ENCODE measurements around the gene FAF1.
"Not testable (repeated sequence)": the region's sequence is repeated elsewhere in the genome, so short reads cannot be mapped to it uniquely, and the experiment has no call there.

Gene FAF1

DNA sequence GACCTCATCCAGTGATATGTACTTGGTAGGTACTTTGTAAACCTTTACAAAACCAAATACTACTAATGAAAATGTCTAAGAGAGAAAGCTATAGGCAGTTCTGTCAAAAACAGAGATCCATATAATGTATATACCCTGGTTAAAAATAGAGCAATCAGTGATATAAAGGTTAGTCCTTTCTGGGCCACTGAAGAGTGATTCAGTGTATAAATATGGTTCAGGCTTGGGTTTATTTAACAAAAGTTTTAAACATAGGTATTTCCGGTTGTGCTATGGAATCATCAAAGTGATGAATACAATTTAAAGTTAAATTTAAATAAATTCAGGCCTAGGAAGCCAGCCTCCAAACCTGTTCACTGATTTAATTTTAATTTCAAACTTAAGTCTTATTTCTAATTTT is 428.5 kb downstream of the FAF1 start:
- DNase-seq = no peak

DNA sequence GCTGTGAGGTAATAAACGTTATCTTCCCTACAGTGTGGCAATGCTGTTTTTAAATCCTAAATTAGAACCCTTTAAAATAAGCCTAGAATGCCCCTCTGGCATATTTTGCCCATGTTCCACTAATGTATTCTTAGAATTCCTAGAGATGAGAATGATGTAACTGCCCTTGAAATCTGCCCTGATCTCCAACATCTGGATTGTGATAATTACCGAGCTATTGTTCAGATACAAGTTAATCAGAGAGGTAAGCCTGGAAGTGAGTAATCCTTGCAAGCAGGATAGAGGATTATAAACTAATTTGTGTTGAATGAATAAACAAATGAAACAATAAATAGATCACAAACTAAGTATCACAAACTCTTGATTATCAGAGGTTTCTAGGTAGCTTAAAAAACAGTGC is 429.0 kb downstream of the FAF1 start:
- no peak for DNase-seq

DNA sequence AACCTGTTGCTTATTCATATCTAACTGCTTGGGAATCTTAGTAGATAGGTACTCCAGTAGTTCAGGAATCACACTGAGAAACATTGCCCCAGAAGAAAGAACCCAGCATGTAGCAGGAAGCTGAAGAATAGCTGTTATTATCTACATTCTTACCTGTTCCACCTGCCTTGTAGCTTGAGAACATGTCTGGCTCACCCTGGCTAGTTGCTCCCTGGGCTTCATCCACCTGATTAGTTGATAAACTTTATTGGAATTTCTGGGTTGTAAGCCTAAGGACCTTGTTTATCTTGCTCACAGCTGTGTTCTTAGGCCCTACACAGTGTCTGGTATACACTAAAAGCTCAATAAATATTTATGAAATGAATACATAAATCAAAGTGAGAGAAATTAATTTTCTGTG is 430.6 kb downstream of the FAF1 start:
- no peak for DNase-seq

DNA sequence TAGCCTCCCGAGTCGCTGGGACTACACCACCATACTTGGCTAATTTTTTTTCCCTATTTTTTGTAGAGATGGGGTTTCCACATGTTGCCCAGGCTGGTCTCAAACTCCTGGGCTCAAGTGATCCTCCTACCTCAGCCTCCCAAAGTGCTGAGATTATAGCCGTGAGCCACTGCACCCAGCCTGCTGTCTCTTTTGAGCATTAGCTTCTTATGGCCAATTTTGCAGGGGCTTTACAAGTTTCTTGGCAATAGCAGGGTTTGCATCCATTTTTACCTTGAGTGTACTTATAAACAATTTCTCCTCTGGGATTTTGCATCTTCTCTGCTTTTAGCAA is 432.1 kb downstream of the FAF1 start:
- not testable (repeated sequence) for DNase-seq

DNA sequence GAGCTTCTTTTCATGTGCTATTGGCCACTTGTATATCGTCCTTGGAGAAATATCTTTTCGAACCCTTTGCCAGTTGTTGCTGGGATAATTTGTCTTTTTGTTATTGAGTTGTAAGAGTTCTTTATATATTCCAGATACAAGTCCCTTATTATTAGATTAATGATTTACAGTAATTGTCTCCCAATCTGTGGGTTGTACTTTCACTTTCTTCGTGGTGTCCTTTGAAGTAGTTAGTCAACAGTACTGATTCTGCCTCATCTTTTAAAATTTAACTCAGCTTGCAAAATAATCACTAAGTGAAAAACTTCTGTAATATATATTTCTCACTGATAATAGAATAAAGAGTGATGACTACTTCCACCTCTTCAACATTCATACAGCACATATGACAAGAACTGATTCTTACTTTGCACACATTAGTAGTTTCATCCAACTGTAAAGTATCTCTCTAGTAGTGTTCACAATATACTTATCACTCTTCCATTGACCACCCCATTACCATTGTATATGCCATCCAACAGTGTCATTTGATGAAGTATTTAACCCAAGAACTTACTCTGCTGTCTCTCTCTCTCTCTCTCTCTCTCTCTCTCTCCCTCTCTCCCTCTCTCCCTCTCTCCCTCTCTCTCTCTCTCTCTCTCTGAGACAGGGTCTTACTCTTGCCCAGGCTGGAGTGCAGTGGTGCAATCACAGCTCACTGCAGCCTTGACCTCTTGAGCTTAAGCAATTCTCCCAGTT is 432.6 kb downstream of the FAF1 start:
- DNase-seq = no peak

DNA sequence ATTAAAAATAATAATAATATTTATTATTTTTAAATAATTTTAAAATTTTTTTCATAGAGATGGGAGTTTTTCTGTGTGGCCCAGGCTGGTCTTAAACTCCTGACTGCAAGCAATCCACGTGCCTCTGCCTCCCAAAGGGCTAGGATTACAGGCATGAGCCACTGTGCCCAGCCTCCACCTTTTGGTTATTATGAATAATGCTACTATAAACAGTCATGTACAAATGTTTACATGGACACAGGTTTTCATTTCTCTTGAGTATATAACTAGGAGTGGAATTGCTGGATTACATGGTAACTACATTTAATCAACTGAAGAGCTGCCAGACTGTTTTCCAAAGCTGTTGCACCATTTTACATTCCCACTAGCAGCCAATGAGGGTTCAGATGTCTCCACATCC is 433.6 kb downstream of the FAF1 start:
- DNase-seq = no peak

DNA sequence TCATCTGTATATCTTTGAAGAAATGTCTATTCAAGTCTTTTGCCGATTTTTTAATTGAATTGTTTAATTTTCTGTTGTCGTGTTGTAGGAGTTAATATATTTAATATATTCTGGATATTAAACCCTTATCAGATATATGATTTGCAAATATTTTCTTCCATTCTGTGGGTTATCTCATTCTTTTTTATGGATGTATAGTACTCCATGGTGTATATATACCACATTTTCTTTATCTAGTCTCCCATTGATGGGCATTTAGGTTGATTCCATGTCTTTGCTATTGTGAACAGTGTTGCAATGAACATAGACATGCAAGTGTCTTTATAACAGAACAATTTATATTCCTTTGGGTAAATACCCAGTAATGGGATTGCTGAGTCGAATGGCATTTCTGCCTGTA is 436.5 kb downstream of the FAF1 start:
- no peak for DNase-seq

DNA sequence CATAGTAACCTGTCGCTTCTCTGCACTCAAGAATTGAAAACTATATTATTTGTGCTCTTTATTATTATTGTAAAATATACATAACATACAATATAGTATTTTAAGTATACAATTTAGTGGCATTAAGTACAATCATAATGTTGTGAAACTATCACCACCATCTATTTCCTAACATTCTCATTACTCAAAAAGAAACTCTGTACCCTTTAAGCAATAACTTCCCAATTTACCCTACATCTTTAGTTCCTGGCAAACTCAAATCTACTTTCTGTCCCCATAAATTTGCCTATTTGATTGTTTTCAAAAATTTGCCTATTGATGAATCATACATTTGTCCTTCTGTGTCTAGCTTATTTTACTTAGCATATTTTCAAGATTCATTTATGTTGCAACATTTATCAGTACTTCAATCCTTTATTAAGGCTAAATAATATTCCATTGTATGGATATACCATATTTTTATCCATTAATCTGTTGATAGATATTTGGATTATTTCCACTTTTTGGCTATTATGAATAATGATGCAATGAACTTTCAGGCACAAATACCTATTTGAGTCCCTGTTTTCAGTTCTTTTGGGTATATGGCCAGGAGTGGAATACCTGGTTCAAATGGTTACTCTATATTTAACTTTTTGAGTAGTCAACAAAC is 437.2 kb downstream of the FAF1 start:
- no peak for DNase-seq

DNA sequence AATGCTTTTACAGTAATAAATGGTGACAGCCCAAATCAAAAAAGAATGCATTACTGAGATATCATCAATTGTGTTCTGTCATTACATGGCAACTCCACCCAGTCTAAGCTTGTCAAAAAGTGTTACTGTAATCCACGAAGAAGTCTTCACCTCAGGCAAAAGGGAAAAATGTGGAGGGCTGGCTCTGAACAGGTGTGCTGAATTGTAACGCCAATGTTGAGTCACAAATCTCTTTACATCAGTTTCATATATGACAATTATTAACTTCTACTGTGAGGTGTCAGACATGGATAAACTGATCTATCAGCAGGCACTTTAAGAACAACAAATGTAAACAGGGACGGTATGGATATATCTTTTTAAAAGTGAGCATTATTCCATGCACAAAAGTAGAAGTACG is 438.4 kb downstream of the FAF1 start:
- DNase-seq = no peak

DNA sequence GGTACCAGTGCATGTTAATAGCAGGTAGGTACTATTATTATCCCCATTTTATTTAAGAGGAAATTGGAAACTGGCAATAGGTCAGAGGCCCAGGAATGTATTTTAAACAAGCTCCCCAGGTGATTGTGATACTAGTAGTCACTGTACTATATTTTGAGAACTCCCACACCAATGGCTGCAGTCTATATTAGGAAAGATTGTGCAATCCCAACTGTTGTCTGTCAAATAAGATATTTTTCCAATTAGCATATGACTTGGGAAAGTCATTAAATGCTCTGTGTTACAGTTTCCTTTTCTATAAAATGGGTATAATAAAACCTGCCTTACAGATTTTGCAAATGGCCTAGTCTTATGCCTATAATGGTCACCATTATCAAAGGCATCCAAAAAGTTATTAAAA is 442.6 kb downstream of the FAF1 start:
- no peak for DNase-seq

DNA sequence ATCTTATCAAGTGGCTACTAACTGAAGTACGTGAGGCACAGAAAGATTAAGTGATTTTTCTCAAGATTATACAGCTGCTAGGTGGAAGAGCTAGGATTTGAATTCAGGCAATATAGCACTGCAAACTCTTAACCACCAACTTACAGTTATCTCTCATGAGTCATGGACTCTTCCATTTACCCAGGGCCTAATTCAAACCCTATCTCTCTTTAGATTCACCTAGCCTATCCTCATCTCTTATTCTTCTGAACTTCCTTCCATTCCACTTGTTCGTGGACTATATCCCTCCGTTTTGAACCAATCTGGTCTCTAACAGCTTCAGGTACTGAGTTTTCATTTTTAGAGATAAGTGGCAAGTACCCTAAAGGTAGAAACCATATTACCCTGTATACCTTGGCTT is 444.0 kb downstream of the FAF1 start:
- DNase-seq = no peak

DNA sequence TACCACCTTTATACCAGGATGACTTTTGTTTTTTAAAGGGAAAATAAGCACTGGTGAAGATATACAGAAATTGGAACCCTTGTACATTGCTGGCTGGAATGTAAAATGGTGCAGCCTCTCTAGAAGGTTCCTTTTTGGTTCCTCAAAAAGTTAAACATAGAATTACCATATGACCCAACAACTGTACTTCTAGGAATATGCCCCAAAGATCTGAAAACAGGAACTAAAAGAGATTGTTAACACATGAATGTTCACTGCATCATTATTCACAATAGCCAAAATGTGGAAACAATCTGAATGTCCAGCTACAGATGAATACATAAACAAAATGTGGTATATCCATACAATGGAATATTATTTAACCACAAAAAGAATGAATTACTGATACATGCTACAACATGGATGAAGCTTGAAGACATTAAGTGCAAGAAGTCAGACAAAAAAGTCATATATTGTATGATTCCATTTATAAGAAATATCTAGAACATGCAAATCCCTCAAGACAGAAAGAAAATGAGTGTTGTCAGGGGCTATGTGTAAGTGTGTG is 452.0 kb downstream of the FAF1 start:
- no peak for DNase-seq

DNA sequence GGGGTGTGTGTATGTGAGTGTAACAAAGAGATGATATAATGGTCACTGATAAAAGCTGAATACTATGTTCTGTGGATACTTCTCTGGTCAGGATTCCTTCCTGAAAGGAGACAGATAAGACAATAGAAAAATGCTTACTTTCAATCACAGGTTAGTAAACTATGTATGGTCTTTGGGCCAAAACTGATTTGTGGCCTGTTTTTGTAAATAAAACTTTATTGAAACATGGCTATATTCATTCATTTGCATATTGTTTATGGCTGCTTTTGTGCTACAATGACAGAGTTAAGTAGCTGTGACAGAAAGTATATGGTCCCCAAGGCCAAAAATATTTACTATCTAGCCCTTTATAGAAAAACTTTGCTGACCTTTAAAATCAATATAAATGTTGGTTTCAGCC is 454.6 kb downstream of the FAF1 start:
- no peak for DNase-seq

DNA sequence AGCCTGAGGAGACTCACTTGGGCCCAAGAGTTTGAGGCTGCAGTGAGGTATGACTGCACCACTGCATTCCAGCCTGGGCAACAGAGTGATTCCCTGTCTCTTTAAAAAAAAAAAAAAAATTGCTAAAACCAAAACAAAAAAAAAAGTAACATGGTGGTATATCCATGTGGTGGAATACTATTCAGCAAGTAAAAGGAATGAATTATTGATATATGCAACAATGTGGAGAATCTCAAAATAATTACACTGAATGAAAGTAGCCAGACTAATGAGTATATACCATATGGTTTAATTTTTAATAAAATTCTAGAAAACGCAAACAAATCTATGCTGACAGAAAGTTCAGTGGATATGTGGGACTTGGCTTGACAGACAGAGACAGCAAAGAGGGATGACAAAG is 456.6 kb downstream of the FAF1 start:
- DNase-seq = no peak

DNA sequence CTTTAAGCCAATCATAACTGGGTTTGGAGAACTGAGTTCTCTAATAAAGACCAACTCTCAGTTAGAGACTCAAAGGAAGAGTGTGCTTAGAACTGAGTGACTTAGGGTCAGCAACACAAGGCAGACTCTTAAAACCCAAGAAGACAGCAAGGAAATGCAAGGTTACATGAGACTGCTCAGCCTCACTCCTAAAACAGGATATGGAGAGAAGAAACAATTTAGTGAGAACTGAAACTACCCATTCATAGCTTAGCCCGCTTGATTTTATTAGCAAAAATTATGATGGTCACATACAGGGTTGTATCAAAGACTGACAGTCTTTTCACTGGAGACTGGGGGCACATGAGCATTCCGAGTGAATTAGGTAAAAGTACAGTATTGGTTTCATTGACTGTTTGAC is 457.9 kb downstream of the FAF1 start:
- no peak for DNase-seq

DNA sequence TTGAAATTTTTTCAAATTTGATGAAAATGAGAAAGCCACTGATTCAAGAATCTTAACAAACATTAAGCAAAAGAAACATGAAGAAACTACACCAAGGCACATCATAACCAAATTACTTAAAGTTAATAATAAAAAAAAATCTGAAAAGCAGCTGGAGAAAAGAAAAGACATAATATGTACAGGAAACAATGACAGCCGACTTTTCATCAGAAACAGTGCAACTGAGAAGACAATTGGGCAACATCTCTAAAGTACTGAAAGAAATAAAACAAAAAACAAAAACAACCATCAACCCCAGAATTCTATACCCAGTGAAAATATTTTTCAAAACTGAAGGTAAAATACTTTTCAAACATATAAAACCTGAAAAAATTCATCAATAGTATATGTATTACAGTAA is 463.1 kb downstream of the FAF1 start:
- DNase-seq = no peak

DNA sequence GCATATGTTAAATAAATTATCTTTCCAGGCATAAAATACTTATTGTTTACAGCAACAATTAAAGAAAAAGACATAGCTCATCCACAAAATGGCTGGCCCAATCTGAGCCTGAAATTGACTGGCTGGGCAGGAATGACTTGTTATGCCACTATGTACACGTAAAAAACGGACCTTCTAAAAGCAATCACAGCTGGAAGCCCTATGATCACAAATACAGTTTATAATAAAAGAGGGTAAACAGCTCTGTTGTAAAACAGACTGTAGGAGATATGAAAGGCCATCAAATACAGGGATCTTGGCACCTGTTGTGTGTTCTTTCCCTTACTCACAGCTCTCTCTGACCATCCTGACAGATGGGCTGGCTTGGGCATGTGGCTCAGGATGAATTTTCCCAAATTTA is 466.4 kb downstream of the FAF1 start:
- no peak for DNase-seq

DNA sequence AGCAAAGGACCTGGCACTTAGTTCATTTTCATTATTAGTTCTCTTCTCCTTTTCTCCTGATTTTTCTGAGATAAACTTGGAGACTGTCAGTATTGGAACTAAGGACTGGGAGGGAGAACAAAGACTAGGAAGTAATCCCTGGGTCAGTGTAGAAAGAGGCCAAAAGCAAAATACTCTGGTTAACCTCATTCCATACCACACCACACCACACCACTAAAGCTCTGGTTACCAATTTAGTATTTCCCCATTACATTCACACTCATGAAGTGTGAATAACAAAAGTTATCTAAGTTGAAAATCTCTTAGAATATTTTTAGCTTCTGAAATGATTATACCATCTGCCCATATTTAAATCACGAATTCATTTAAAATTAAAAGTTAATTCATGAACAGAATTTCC is 467.9 kb downstream of the FAF1 start:
- no peak for DNase-seq

DNA sequence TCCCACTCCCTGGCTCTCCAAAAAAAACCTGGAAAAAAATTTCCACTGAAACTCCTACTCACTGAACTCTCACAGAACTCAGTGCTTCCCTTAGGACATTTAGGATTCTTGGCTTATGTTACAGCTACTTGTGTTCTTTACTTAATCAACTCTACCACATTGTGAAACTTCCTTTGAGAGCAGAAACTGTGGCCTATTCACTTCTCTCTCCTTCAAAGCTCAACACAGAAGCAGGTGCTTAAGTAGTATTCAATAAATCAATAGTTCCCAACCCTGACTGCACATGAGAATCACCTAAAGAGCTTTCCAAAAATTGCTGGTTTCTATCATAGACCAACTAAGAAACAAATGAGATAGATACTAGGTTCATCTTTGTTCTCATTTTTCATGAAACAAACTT is 468.9 kb downstream of the FAF1 start:
- DNase-seq = no peak

DNA sequence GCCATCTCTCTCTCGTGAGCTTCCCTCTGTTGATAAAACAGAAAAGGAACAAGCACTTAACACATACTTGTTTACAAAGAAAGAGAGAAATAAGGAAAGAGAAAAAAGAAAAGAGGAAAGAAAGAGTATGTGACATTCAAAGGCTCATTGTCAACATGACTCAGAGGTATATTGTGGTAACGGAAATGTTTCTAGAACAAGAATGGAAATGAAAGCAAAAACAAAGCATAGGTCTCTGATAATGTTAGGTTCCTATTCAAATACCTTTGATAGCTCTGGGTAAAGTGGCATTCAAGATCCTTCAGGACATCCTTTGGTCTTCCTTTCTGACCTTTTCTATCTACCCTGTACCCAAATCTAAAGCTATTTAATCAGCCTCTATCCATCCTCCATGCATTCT is 469.4 kb downstream of the FAF1 start:
- no peak for DNase-seq

DNA sequence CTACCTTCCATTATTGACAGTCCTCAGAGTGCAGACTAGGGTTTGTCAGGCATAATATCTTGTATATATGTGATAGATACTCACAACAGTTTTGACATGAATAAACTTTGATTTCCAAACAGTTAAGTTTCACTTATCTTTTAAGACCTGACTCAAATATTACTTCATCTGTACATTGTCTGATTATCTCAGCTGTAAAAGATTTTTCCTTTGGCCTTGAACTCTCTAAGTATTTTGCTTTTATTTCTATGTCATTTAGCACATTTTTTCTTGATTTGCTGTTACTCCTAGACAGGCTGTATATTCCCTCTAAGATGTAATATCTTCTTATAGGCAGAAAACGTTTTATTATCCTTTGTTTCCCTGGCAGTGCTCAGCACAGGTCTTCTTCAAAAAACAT is 471.2 kb downstream of the FAF1 start:
- DNase-seq = no peak

DNA sequence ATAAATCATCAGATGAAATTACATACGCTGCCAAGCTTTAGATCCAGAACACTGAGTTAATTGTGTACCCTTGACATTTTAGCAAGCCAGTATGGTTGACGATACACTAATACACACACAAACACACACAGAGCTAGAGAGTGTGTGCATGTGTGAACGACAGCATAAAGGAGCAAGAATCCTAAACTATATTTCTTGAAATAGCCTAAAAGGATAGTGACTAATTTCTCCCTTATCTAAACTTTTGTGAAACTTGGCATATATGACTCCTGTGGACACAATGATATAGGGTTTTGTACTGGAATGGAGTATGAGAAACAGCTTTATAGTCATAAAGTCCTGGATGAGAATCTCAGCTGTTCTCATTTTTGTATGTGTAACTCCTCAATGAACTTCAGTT is 471.7 kb downstream of the FAF1 start:
- no peak for DNase-seq

DNA sequence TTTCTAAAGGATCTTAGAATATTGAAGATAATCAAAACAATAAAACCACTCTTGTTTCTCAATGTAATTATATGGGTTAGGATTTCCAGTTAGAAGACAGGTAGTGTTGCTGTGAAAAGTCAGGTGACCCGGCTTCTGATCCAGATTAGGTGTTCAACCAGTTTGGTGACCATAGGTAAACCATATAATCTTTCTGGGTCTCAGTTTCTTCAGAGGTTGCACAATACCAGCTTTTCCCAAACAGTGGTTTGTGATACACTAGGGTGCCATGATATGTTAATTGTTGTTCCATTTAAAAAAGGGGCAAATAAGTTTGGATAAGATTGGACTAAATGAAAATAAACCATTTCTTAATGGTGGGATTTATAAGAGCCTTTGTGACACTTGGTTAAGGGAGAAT is 472.3 kb downstream of the FAF1 start:
- DNase-seq = no peak

DNA sequence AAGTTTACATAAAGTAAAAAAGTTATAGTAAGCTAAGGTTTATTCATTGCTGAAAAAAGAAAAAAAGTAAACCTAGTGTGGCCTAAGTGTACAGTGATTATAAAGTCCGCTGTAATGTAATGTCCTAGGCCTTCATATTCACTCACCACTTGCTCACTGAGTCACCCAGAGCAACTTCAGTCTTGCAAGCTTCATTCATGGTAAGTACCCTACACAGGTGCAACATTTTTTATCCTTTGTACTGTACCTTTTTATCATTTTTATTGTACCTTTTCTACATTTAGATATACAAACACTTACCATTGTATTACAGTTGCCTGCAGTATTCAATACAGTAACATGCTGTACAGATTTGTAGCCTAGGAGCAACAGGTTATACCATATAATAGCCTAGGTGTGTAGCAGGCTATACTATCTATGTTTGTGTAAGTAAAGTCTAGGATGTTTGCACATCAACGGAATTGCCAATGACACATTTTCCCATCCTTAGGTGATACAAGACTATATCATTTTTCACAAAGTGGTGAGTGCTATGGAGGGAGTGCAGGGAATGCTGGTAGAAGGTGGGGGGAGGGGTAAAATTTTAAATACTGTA is 478.8 kb downstream of the FAF1 start:
- no peak for DNase-seq

DNA sequence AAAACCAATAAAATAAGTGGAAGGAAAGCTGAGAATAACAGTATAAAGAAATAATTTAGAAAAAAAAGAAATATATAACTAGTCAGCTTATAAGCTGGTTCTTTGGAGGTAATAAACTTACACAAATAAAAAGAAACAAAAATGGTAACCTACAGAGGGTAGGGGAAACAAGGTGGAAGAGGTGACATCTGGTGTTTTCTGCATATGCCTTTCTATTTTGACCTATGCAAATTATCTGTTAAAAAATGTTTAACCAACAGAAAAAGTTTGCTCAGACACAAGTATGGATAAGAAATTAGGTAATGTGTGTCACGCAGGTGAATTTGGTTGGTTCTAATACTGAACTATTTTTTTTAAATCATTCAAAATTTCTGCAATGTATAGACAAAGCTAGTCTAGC is 483.3 kb downstream of the FAF1 start:
- DNase-seq = no peak

Measured in effector CD4-positive, alpha-beta T cell (primary cell).